ENCODE measurements around the gene TCF7L1.

Gene TCF7L1

GRCh38 chr2:85265304-85265703 is 132.1 kb downstream of the TCF7L1 start:
- Histone ChIP-seq H3K36me3 (ENCODE audit: low read depth) (peaks cover 22% of the 10 kb centered on the region), H3K4me1 (ENCODE audit: insufficient read depth, poor library complexity, severe bottlenecking) (peaks cover 25% of the 10 kb centered on the region), H3K27ac (ENCODE audit: poor library complexity, severe bottlenecking) (peak overlapping the region; percentile 93), H3K4me3 (ENCODE audit: severe bottlenecking) (no peak overlapping the region), H3K27me3 (ENCODE audit: insufficient read depth, poor library complexity, severe bottlenecking) (no peaks in the 10 kb centered on the region), H3K9me3 (ENCODE audit: severe bottlenecking) (no peaks in the 10 kb centered on the region)
- DNase-seq (ENCODE audit: low spot score) (no peak), ATAC-seq (ENCODE audit: low read depth) (no peak)
- no peak for TF ChIP-seq CTCF (IDR thresholded peaks at IDR 0.05; ENCODE audit: poor library complexity, severe bottlenecking)

- Histone ChIP-seq H3K27me3 (ENCODE audit: insufficient read depth, poor library complexity, severe bottlenecking) (no peaks in the 10 kb centered on the region), H3K4me1 (ENCODE audit: insufficient read depth, poor library complexity, severe bottlenecking) (peaks cover 25% of the 10 kb centered on the region), H3K4me3 (ENCODE audit: severe bottlenecking) (no peak overlapping the region), H3K9me3 (ENCODE audit: severe bottlenecking) (no peaks in the 10 kb centered on the region), H3K36me3 (ENCODE audit: low read depth) (peaks cover 17% of the 10 kb centered on the region), H3K27ac (ENCODE audit: poor library complexity, severe bottlenecking) (peak overlapping the region; percentile 93)
- TF ChIP-seq CTCF (IDR thresholded peaks at IDR 0.05; ENCODE audit: poor library complexity, severe bottlenecking), result peak; percentile 89
- ATAC-seq (ENCODE audit: low read depth) (peak; percentile 48; the same call in 2 of the 3 replicates), DNase-seq (ENCODE audit: low spot score) (no peak)
Observed at GRCh38 chr2:85266146-85267041, 133.2 kb downstream of the TCF7L1 start.

- no peaks in the 10 kb centered on the region for H3K9me3 ChIP-seq (ENCODE audit: severe bottlenecking)
- H3K27ac ChIP-seq (ENCODE audit: poor library complexity, severe bottlenecking), result peak overlapping the region; percentile 24
- no peaks in the 10 kb centered on the region for H3K27me3 ChIP-seq (ENCODE audit: insufficient read depth, poor library complexity, severe bottlenecking)
- H3K4me3 ChIP-seq (ENCODE audit: severe bottlenecking), result no peak overlapping the region
- no peak for ATAC-seq (ENCODE audit: low read depth)
- peaks cover 15% of the 10 kb centered on the region; the same call in 1 of the 2 replicates for H3K36me3 ChIP-seq (ENCODE audit: low read depth)
- H3K4me1 ChIP-seq (ENCODE audit: insufficient read depth, poor library complexity, severe bottlenecking), result peaks cover 25% of the 10 kb centered on the region
- TF ChIP-seq CTCF (IDR thresholded peaks at IDR 0.05; ENCODE audit: poor library complexity, severe bottlenecking), result no peak
- DNase-seq (ENCODE audit: low spot score), result no peak
Observed at GRCh38 chr2:85269959-85270358, 136.8 kb downstream of the TCF7L1 start.

GRCh38 chr2:85272357-85272756 is 139.2 kb downstream of the TCF7L1 start:
- no peak for TF ChIP-seq CTCF (IDR thresholded peaks at IDR 0.05; ENCODE audit: poor library complexity, severe bottlenecking)
- no peaks in the 10 kb centered on the region for H3K27me3 ChIP-seq (ENCODE audit: insufficient read depth, poor library complexity, severe bottlenecking)
- peaks cover 39% of the 10 kb centered on the region for H3K4me1 ChIP-seq (ENCODE audit: insufficient read depth, poor library complexity, severe bottlenecking)
- H3K4me3 ChIP-seq (ENCODE audit: severe bottlenecking), result no peak overlapping the region
- no peaks in the 10 kb centered on the region for H3K9me3 ChIP-seq (ENCODE audit: severe bottlenecking)
- ATAC-seq (ENCODE audit: low read depth) (no peak), DNase-seq (ENCODE audit: low spot score) (no peak)
- H3K27ac ChIP-seq (ENCODE audit: poor library complexity, severe bottlenecking), result peak overlapping the region; percentile 85
- 0 out of 2 replicates have a peak, but pooled peaks cover 3% of the 10 kb centered on the region for H3K36me3 ChIP-seq (ENCODE audit: low read depth)
